ENCODE results near the gene SLFN12L.

DNA sequence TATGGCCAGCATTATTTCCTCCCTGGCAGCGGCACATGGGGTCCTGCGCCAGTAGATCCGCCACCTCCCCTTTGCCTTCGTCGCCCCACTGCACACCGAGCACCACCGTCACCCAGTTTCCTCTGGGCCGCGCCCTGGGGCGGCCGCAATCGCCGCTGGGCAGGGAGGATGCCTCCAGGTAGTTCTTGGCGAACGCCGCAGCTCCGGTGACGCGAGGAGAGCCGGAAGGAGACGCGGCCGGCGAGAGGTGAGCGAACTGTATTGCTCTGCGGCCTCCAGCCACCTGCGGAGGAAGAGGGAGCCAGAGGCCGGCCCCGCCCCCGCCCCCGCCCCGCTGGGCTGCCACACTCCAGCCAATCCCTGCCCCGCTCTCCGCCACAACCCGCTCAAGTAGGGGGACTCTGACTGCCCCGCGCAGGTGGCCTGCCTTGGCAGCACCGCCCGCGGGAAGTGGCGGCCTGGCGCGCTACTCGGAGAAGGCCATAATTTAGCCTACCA lies 77.1 kb downstream of the SLFN12L start:
- TF ChIP-seq, protein P1, sequence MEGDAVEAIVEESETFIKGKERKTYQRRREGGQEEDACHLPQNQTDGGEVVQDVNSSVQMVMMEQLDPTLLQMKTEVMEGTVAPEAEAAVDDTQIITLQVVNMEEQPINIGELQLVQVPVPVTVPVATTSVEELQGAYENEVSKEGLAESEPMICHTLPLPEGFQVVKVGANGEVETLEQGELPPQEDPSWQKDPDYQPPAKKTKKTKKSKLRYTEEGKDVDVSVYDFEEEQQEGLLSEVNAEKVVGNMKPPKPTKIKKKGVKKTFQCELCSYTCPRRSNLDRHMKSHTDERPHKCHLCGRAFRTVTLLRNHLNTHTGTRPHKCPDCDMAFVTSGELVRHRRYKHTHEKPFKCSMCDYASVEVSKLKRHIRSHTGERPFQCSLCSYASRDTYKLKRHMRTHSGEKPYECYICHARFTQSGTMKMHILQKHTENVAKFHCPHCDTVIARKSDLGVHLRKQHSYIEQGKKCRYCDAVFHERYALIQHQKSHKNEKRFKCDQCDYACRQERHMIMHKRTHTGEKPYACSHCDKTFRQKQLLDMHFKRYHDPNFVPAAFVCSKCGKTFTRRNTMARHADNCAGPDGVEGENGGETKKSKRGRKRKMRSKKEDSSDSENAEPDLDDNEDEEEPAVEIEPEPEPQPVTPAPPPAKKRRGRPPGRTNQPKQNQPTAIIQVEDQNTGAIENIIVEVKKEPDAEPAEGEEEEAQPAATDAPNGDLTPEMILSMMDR (IDR thresholded peaks at IDR 0.05; ENCODE audit: low read depth, low read length): no peak
- no peak for TF ChIP-seq EZH2phosphoT487 (IDR thresholded peaks at IDR 0.05; ENCODE audit: low read depth)
